GM23338 (cell line): ENCODE results near the gene HSPA1A. TPM values are rescaled to one million over a fixed set of nuclear protein-coding genes. Genes with fewer than 3 reads are reported as not detected.

Experiments
- ATAC-seq: fragments of 200-7000 bp; cut with Tn5 transposase; 3 replicates; pipeline ENCODE4 v1.9.1; 2020
- DNase-seq: peaks from one replicate; pipeline ENCODE4 v3.0.0-alpha.2; 2015; ENCODE audit warnings: low spot score
- H2AFZ ChIP-seq: fragments of 200-600 bp; sonication (generic); 2 replicates; pipeline ENCODE4 v1.8.0; 2016; ENCODE audit warnings: antibody characterized with exemption, mild to moderate bottlenecking, moderate library complexity
- H3F3A ChIP-seq: fragments of 200-600 bp; sonication (generic); replicated peaks from 2 replicates; pipeline ENCODE4 v1.8.0; 2017; ENCODE audit warnings: antibody characterized with exemption, mixed run types, low read depth
- H3K27ac ChIP-seq: fragments of 200-600 bp; sonication (generic); 2 replicates; pipeline ENCODE4 v1.6.1; 2016; ENCODE audit warnings: low read depth
- H3K27me3 ChIP-seq: fragments of 200-600 bp; sonication (generic); 2 replicates; pipeline ENCODE4 v1.8.0; 2016; ENCODE audit warnings: mild to moderate bottlenecking, mixed run types, moderate library complexity; ENCODE audit not compliant: insufficient read depth
- H3K36me3 ChIP-seq: fragments of 200-600 bp; sonication (generic); 2 replicates; pipeline ENCODE4 v1.8.0; 2016; ENCODE audit warnings: mild to moderate bottlenecking; ENCODE audit not compliant: insufficient read depth
- H3K4me1 ChIP-seq: fragments of 200-600 bp; sonication (generic); 2 replicates; pipeline ENCODE4 v1.8.0; 2016; ENCODE audit warnings: mild to moderate bottlenecking, moderate library complexity; ENCODE audit not compliant: insufficient read depth
- H3K4me2 ChIP-seq: fragments of 200-600 bp; sonication (generic); 2 replicates; pipeline ENCODE4 v1.7.1; 2017; ENCODE audit warnings: mixed run types
- H3K4me3 ChIP-seq: fragments of 200-600 bp; sonication (generic); 2 replicates; pipeline ENCODE4 v1.6.1; 2016; ENCODE audit warnings: mixed run types
- H3K79me2 ChIP-seq: fragments of 200-600 bp; sonication (generic); replicated peaks from 2 replicates; pipeline ENCODE4 v1.8.0; 2017; ENCODE audit warnings: mild to moderate bottlenecking; ENCODE audit not compliant: insufficient read depth
- H3K9me2 ChIP-seq: fragments of 200-600 bp; sonication (generic); 2 replicates; pipeline ENCODE4 v1.8.0; 2017; ENCODE audit not compliant: insufficient read depth
- H4K20me1 ChIP-seq: fragments of 200-600 bp; sonication (generic); replicated peaks from 2 replicates; pipeline ENCODE4 v1.8.0; 2017; ENCODE audit warnings: mild to moderate bottlenecking; ENCODE audit not compliant: insufficient read depth
- H3K27ac Mint-ChIP-seq: 2 replicates; pipeline ENCODE4 v1.8.0; 2020; ENCODE audit warnings: inconsistent platforms, mild to moderate bottlenecking, moderate library complexity, mixed read lengths
- H3K27me3 Mint-ChIP-seq: 3 replicates; pipeline ENCODE4 v1.8.0; 2022; ENCODE audit warnings: low read depth, mild to moderate bottlenecking, moderate library complexity, mixed read lengths, inconsistent platforms; ENCODE audit not compliant: insufficient read depth, poor library complexity
- H3K36me3 Mint-ChIP-seq: 3 replicates; pipeline ENCODE4 v1.8.0; 2021; ENCODE audit warnings: low read depth, mild to moderate bottlenecking, inconsistent platforms, moderate library complexity, mixed read lengths
- H3K4me1 Mint-ChIP-seq: 3 replicates; pipeline ENCODE4 v1.8.0; 2020; ENCODE audit warnings: mild to moderate bottlenecking, inconsistent platforms, mixed read lengths
- H3K4me3 Mint-ChIP-seq: 3 replicates; pipeline ENCODE4 v1.8.0; 2021; ENCODE audit warnings: moderate library complexity, mild to moderate bottlenecking, inconsistent platforms, mixed read lengths
- H3K9me3 Mint-ChIP-seq: 3 replicates; pipeline ENCODE4 v1.8.0; 2020; ENCODE audit warnings: moderate library complexity, mild to moderate bottlenecking, inconsistent platforms, mixed read lengths
- CREB1 ChIP-seq: fragments of 250-450 bp; sonication (Bioruptor Pico); IDR thresholded peaks from 2 replicates; pipeline ENCODE4 v1.5.0; 2020; ENCODE audit warnings: low read depth, mild to moderate bottlenecking, moderate library complexity
- EZH2phosphoT487 ChIP-seq: fragments of 200-600 bp; sonication (generic); IDR thresholded peaks from one replicate; pipeline ENCODE4 v1.8.1; 2018; ENCODE audit warnings: antibody characterized with exemption; ENCODE audit not compliant: unreplicated experiment
- JUNB ChIP-seq: IDR thresholded peaks from one replicate; pipeline ENCODE4 v1.6.1; 2016; ENCODE audit warnings: antibody characterized with exemption; ENCODE audit not compliant: unreplicated experiment
- NANOG ChIP-seq: IDR thresholded peaks from 2 replicates; pipeline ENCODE4 v1.6.1; 2016; ENCODE audit warnings: antibody characterized with exemption, borderline replicate concordance
- POLR2AphosphoS5 ChIP-seq: IDR thresholded peaks from 2 replicates; pipeline ENCODE4 v1.6.1; 2016; ENCODE audit warnings: antibody characterized with exemption, low read depth
- STAT1 ChIP-seq: IDR thresholded peaks from one replicate; pipeline ENCODE4 v1.6.1; 2016; ENCODE audit warnings: antibody characterized with exemption; ENCODE audit not compliant: unreplicated experiment
- ZNF114 ChIP-seq: fragments of 250-450 bp; sonication (Bioruptor Pico); IDR thresholded peaks from 2 replicates; pipeline ENCODE4 v1.5.0; 2020; ENCODE audit warnings: mild to moderate bottlenecking, moderate library complexity
- ZNF331 ChIP-seq: fragments of 250-450 bp; sonication (Bioruptor Pico); IDR thresholded peaks from 2 replicates; pipeline ENCODE4 v1.5.0; 2020; ENCODE audit warnings: low read depth, mild to moderate bottlenecking, moderate library complexity
- polyA plus RNA-seq: library from polyadenylated mRNA; unstranded; fragments of >200 nt; fragmentation: Nextera tagmentation; extraction: Ambion mirVana; gene quantifications from 2 replicates; pipeline ENCODE4 v1.2.1, GENCODE V29; 2016
- total RNA-seq: library from RNA; depleted of rRNA; stranded (reverse); fragments of >200 nt; shearing (Covaris generic); gene quantifications from 2 replicates; pipeline ENCODE4 v1.2.3, GENCODE V29; 2014
- TF ChIP-seq, protein P1 (sequence below), 2 experiments: fragments of 200-600 bp in 1 of 2; sonication (generic) in 1 of 2; conservative IDR thresholded peaks; 2 replicates each; pipeline versions ENCODE4 v1.5.1 to v1.6.1; 2016 to 2017; ENCODE audit warnings: antibody characterized with exemption in 2 of 2, low read depth in 2 of 2, mild to moderate bottlenecking in 2 of 2, moderate library complexity in 1 of 2
- TF ChIP-seq, protein P2 (sequence below): fragments of 250-450 bp; sonication (Bioruptor Pico); IDR thresholded peaks from 2 replicates; pipeline ENCODE4 v1.5.0; 2020; ENCODE audit warnings: mild to moderate bottlenecking, moderate library complexity
- TF ChIP-seq, protein P3 (sequence below): IDR thresholded peaks from one replicate; pipeline ENCODE4 v1.6.1; 2018; ENCODE audit warnings: antibody characterized with exemption; ENCODE audit not compliant: unreplicated experiment

HSPA1A gene
- total and polyA plus RNA-seq, 2 experiments from 2014 or later = 36.1 to 57.1 TPM

DNA sequence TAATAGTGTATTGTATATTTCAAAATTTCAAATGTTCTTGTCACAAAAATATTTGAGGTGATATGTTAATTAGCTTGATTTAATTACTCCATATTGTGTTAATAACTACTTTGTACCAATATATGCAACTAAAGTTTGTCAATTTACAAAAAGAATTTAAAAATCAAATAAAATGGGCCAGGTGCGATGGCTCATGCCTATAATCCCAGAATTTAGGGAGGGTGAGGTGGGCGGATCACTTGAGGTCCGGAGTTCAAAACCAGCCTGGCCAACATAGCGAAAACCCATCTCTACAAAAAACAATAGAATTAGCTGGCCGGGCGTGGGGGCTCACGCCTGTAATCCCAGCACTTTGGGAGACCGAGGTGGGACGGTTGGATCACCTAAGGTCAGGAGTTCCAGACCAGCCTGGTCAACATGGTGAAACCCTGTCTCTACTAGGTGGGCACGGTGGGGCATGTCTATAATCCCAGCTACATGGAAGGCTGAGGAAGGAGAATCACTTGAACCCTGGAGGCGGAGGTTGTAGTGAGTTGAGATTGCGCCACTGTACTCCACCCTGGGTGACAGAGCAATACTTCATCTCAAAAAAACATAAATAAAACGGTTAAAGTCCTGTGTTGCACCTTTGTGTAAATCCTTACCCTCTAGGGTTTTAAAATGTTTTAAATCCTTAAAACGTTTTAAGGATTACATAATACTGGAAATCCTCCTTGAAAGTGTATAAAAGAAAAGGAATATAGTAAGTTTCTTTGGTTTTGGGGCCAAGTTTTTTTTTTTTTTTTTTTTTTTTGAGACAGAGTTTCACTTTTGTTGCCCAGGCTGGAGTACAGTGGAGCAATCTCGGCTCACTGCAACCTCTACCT is 16.2 kb downstream of the HSPA1A start:
- DNase-seq (no peak), ATAC-seq (no peak)
- Histone ChIP-seq H3K27me3 (no peaks in the 10 kb centered on the region), H3K9me2 (no peaks in the 10 kb centered on the region), H3K4me2 (peak overlapping the region; percentile 76; the same call in 1 of the 2 replicates), H3K79me2 (peaks cover 43% of the 10 kb centered on the region), H4K20me1 (peaks cover 10% of the 10 kb centered on the region), H3K36me3 (peaks cover 8% of the 10 kb centered on the region), H3K27ac (no peak overlapping the region), H2AFZ (no peak overlapping the region), H3K4me1 (peaks cover 12% of the 10 kb centered on the region), H3F3A (peaks cover 26% of the 10 kb centered on the region), H3K4me3 (peak overlapping the region; percentile 59; the same call in 1 of the 2 replicates)
- Mint-ChIP-seq H3K4me1 (peaks cover 19% of the 10 kb centered on the region), H3K27me3 (peaks cover 27% of the 10 kb centered on the region), H3K27ac (no peak overlapping the region), H3K36me3 (peaks cover 24% of the 10 kb centered on the region), H3K9me3 (peaks cover 14% of the 10 kb centered on the region; the same call in 2 of the 3 replicates), H3K4me3 (peak overlapping the region; percentile 87)
- TF ChIP-seq, protein P1, sequence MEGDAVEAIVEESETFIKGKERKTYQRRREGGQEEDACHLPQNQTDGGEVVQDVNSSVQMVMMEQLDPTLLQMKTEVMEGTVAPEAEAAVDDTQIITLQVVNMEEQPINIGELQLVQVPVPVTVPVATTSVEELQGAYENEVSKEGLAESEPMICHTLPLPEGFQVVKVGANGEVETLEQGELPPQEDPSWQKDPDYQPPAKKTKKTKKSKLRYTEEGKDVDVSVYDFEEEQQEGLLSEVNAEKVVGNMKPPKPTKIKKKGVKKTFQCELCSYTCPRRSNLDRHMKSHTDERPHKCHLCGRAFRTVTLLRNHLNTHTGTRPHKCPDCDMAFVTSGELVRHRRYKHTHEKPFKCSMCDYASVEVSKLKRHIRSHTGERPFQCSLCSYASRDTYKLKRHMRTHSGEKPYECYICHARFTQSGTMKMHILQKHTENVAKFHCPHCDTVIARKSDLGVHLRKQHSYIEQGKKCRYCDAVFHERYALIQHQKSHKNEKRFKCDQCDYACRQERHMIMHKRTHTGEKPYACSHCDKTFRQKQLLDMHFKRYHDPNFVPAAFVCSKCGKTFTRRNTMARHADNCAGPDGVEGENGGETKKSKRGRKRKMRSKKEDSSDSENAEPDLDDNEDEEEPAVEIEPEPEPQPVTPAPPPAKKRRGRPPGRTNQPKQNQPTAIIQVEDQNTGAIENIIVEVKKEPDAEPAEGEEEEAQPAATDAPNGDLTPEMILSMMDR (conservative IDR thresholded peaks at IDR 0.05; ENCODE audit: low read depth in 2 of 2) = no peak
- no peak for TF ChIP-seq CREB1
- TF ChIP-seq, protein P2, sequence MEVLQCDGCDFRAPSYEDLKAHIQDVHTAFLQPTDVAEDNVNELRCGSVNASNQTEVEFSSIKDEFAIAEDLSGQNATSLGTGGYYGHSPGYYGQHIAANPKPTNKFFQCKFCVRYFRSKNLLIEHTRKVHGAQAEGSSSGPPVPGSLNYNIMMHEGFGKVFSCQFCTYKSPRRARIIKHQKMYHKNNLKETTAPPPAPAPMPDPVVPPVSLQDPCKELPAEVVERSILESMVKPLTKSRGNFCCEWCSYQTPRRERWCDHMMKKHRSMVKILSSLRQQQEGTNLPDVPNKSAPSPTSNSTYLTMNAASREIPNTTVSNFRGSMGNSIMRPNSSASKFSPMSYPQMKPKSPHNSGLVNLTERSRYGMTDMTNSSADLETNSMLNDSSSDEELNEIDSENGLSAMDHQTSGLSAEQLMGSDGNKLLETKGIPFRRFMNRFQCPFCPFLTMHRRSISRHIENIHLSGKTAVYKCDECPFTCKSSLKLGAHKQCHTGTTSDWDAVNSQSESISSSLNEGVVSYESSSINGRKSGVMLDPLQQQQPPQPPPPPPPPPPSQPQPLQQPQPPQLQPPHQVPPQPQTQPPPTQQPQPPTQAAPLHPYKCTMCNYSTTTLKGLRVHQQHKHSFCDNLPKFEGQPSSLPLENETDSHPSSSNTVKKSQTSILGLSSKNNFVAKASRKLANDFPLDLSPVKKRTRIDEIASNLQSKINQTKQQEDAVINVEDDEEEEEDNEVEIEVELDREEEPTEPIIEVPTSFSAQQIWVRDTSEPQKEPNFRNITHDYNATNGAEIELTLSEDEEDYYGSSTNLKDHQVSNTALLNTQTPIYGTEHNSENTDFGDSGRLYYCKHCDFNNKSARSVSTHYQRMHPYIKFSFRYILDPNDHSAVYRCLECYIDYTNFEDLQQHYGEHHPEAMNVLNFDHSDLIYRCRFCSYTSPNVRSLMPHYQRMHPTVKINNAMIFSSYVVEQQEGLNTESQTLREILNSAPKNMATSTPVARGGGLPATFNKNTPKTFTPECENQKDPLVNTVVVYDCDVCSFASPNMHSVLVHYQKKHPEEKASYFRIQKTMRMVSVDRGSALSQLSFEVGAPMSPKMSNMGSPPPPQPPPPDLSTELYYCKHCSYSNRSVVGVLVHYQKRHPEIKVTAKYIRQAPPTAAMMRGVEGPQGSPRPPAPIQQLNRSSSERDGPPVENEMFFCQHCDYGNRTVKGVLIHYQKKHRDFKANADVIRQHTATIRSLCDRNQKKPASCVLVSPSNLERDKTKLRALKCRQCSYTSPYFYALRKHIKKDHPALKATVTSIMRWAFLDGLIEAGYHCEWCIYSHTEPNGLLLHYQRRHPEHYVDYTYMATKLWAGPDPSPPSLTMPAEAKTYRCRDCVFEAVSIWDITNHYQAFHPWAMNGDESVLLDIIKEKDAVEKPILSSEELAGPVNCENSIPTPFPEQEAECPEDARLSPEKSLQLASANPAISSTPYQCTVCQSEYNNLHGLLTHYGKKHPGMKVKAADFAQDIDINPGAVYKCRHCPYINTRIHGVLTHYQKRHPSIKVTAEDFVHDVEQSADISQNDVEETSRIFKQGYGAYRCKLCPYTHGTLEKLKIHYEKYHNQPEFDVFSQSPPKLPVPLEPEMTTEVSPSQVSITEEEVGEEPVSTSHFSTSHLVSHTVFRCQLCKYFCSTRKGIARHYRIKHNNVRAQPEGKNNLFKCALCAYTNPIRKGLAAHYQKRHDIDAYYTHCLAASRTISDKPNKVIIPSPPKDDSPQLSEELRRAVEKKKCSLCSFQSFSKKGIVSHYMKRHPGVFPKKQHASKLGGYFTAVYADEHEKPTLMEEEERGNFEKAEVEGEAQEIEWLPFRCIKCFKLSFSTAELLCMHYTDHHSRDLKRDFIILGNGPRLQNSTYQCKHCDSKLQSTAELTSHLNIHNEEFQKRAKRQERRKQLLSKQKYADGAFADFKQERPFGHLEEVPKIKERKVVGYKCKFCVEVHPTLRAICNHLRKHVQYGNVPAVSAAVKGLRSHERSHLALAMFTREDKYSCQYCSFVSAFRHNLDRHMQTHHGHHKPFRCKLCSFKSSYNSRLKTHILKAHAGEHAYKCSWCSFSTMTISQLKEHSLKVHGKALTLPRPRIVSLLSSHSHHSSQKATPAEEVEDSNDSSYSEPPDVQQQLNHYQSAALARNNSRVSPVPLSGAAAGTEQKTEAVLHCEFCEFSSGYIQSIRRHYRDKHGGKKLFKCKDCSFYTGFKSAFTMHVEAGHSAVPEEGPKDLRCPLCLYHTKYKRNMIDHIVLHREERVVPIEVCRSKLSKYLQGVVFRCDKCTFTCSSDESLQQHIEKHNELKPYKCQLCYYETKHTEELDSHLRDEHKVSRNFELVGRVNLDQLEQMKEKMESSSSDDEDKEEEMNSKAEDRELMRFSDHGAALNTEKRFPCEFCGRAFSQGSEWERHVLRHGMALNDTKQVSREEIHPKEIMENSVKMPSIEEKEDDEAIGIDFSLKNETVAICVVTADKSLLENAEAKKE (CRISPR knock-in tag) = no peak
- no peak for TF ChIP-seq ZNF114
- no peak for TF ChIP-seq POLR2AphosphoS5
- TF ChIP-seq NANOG = no peak
- TF ChIP-seq JUNB = no peak
- TF ChIP-seq STAT1 = no peak
- TF ChIP-seq, protein P3, sequence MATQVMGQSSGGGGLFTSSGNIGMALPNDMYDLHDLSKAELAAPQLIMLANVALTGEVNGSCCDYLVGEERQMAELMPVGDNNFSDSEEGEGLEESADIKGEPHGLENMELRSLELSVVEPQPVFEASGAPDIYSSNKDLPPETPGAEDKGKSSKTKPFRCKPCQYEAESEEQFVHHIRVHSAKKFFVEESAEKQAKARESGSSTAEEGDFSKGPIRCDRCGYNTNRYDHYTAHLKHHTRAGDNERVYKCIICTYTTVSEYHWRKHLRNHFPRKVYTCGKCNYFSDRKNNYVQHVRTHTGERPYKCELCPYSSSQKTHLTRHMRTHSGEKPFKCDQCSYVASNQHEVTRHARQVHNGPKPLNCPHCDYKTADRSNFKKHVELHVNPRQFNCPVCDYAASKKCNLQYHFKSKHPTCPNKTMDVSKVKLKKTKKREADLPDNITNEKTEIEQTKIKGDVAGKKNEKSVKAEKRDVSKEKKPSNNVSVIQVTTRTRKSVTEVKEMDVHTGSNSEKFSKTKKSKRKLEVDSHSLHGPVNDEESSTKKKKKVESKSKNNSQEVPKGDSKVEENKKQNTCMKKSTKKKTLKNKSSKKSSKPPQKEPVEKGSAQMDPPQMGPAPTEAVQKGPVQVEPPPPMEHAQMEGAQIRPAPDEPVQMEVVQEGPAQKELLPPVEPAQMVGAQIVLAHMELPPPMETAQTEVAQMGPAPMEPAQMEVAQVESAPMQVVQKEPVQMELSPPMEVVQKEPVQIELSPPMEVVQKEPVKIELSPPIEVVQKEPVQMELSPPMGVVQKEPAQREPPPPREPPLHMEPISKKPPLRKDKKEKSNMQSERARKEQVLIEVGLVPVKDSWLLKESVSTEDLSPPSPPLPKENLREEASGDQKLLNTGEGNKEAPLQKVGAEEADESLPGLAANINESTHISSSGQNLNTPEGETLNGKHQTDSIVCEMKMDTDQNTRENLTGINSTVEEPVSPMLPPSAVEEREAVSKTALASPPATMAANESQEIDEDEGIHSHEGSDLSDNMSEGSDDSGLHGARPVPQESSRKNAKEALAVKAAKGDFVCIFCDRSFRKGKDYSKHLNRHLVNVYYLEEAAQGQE = no peak
- no peak for TF ChIP-seq ZNF331 (CRISPR knock-in tag)
- TF ChIP-seq EZH2phosphoT487 = no peak
